ENCODE data around the gene LNPEP. TPM values are rescaled to one million over a fixed set of nuclear protein-coding genes. Genes with fewer than 3 reads are reported as not detected.
A peak's percentile ranks its signal among the peaks of the same experiment; 100 is the strongest.

LNPEP gene
- total RNA-seq, result 36.1 TPM

- peak; percentile 81 to 97 (median 97) for DNase-seq (ENCODE audit: low read depth in 2 of 3, low spot score in 2 of 3)
These were observed at the start of gene LNPEP for GRCh38 chr5:96935559-96936430. LNPEP (plus strand) TSS chr5:96936080; CDS start chr5:96936156, 76 bp downstream.

- no peak for DNase-seq (ENCODE audit: low read depth in 2 of 3, low spot score in 2 of 3)
These were observed 42.5 kb upstream of the LNPEP start for GRCh38 chr5:96893342-96893741.

- DNase-seq (ENCODE audit: low read depth in 2 of 3, low spot score in 2 of 3), result peak in 1 of 3 donors; percentile 46
These were observed 39.6 kb upstream of the LNPEP start for GRCh38 chr5:96896276-96896675.

GRCh38 chr5:96896806-96897205 lies 39.1 kb upstream of the LNPEP start:
- DNase-seq (ENCODE audit: low read depth in 2 of 3, low spot score in 2 of 3), result peak in 2 of 3 donors; percentile 54 to 83

GRCh38 chr5:96901384-96901783 lies 34.5 kb upstream of the LNPEP start:
- no peak for DNase-seq (ENCODE audit: low read depth in 2 of 3, low spot score in 2 of 3)

GRCh38 chr5:96901841-96902240 lies 34.0 kb upstream of the LNPEP start:
- DNase-seq (ENCODE audit: low read depth in 2 of 3, low spot score in 2 of 3), result no peak

- no peak for DNase-seq (ENCODE audit: low read depth in 2 of 3, low spot score in 2 of 3)
These were observed 33.0 kb upstream of the LNPEP start for GRCh38 chr5:96902876-96903275.

GRCh38 chr5:96903300-96903699 lies 32.6 kb upstream of the LNPEP start:
- no peak for DNase-seq (ENCODE audit: low read depth in 2 of 3, low spot score in 2 of 3)

GRCh38 chr5:96904054-96904931 lies 31.6 kb upstream of the LNPEP start:
- no peak for DNase-seq (ENCODE audit: low read depth in 2 of 3, low spot score in 2 of 3)

GRCh38 chr5:96905864-96906263 lies 30.0 kb upstream of the LNPEP start:
- DNase-seq (ENCODE audit: low read depth in 2 of 3, low spot score in 2 of 3), result no peak

- DNase-seq (ENCODE audit: low read depth in 2 of 3, low spot score in 2 of 3), result no peak
These were observed 26.9 kb upstream of the LNPEP start for GRCh38 chr5:96909003-96909402.

- DNase-seq (ENCODE audit: low read depth in 2 of 3, low spot score in 2 of 3), result no peak
These were observed 26.4 kb upstream of the LNPEP start for GRCh38 chr5:96909435-96909834.

- no peak for DNase-seq (ENCODE audit: low read depth in 2 of 3, low spot score in 2 of 3)
These were observed 24.7 kb upstream of the LNPEP start for GRCh38 chr5:96911139-96911538.

- no peak for DNase-seq (ENCODE audit: low read depth in 2 of 3, low spot score in 2 of 3)
These were observed 22.6 kb upstream of the LNPEP start for GRCh38 chr5:96913233-96913632.

GRCh38 chr5:96919754-96920197 lies 16.1 kb upstream of the LNPEP start:
- no peak for DNase-seq (ENCODE audit: low read depth in 2 of 3, low spot score in 2 of 3)

GRCh38 chr5:96920744-96921355 lies 15.0 kb upstream of the LNPEP start:
- peak in 1 of 3 donors; percentile 15 for DNase-seq (ENCODE audit: low read depth in 2 of 3, low spot score in 2 of 3)

GRCh38 chr5:96922499-96923244 lies 13.2 kb upstream of the LNPEP start:
- DNase-seq (ENCODE audit: low read depth in 2 of 3, low spot score in 2 of 3), result no peak

GRCh38 chr5:96924016-96924443 lies 11.8 kb upstream of the LNPEP start:
- DNase-seq (ENCODE audit: low read depth in 2 of 3, low spot score in 2 of 3), result no peak

GRCh38 chr5:96926276-96926675 lies 9.6 kb upstream of the LNPEP start:
- DNase-seq (ENCODE audit: low read depth in 2 of 3, low spot score in 2 of 3), result no peak

GRCh38 chr5:96927008-96927407 lies 8.9 kb upstream of the LNPEP start:
- no peak for DNase-seq (ENCODE audit: low read depth in 2 of 3, low spot score in 2 of 3)

Data from hematopoietic multipotent progenitor cell (in vitro differentiated cells).